GM23338 (cell line): ENCODE data around the gene CSRP2. TPM values are rescaled to one million over a fixed set of nuclear protein-coding genes. Genes with fewer than 3 reads are reported as not detected.

Experiments
- ATAC-seq: fragments of 200-7000 bp; cut with Tn5 transposase; 3 replicates; pipeline ENCODE4 v1.9.1; 2020
- DNase-seq: peaks from one replicate; pipeline ENCODE4 v3.0.0-alpha.2; 2015; ENCODE audit warnings: low spot score
- H2AFZ ChIP-seq: fragments of 200-600 bp; sonication (generic); 2 replicates; pipeline ENCODE4 v1.8.0; 2016; ENCODE audit warnings: antibody characterized with exemption, mild to moderate bottlenecking, moderate library complexity
- H3F3A ChIP-seq: fragments of 200-600 bp; sonication (generic); replicated peaks from 2 replicates; pipeline ENCODE4 v1.8.0; 2017; ENCODE audit warnings: antibody characterized with exemption, mixed run types, low read depth
- H3K27ac ChIP-seq: fragments of 200-600 bp; sonication (generic); 2 replicates; pipeline ENCODE4 v1.6.1; 2016; ENCODE audit warnings: low read depth
- H3K27me3 ChIP-seq: fragments of 200-600 bp; sonication (generic); 2 replicates; pipeline ENCODE4 v1.8.0; 2016; ENCODE audit warnings: mild to moderate bottlenecking, mixed run types, moderate library complexity; ENCODE audit not compliant: insufficient read depth
- H3K36me3 ChIP-seq: fragments of 200-600 bp; sonication (generic); 2 replicates; pipeline ENCODE4 v1.8.0; 2016; ENCODE audit warnings: mild to moderate bottlenecking; ENCODE audit not compliant: insufficient read depth
- H3K4me1 ChIP-seq: fragments of 200-600 bp; sonication (generic); 2 replicates; pipeline ENCODE4 v1.8.0; 2016; ENCODE audit warnings: mild to moderate bottlenecking, moderate library complexity; ENCODE audit not compliant: insufficient read depth
- H3K4me2 ChIP-seq: fragments of 200-600 bp; sonication (generic); 2 replicates; pipeline ENCODE4 v1.7.1; 2017; ENCODE audit warnings: mixed run types
- H3K4me3 ChIP-seq: fragments of 200-600 bp; sonication (generic); 2 replicates; pipeline ENCODE4 v1.6.1; 2016; ENCODE audit warnings: mixed run types
- H3K79me2 ChIP-seq: fragments of 200-600 bp; sonication (generic); replicated peaks from 2 replicates; pipeline ENCODE4 v1.8.0; 2017; ENCODE audit warnings: mild to moderate bottlenecking; ENCODE audit not compliant: insufficient read depth
- H3K9me2 ChIP-seq: fragments of 200-600 bp; sonication (generic); 2 replicates; pipeline ENCODE4 v1.8.0; 2017; ENCODE audit not compliant: insufficient read depth
- H4K20me1 ChIP-seq: fragments of 200-600 bp; sonication (generic); replicated peaks from 2 replicates; pipeline ENCODE4 v1.8.0; 2017; ENCODE audit warnings: mild to moderate bottlenecking; ENCODE audit not compliant: insufficient read depth
- H3K27ac Mint-ChIP-seq: 2 replicates; pipeline ENCODE4 v1.8.0; 2020; ENCODE audit warnings: inconsistent platforms, mild to moderate bottlenecking, moderate library complexity, mixed read lengths
- H3K27me3 Mint-ChIP-seq: 3 replicates; pipeline ENCODE4 v1.8.0; 2022; ENCODE audit warnings: low read depth, mild to moderate bottlenecking, moderate library complexity, mixed read lengths, inconsistent platforms; ENCODE audit not compliant: insufficient read depth, poor library complexity
- H3K36me3 Mint-ChIP-seq: 3 replicates; pipeline ENCODE4 v1.8.0; 2021; ENCODE audit warnings: low read depth, mild to moderate bottlenecking, inconsistent platforms, moderate library complexity, mixed read lengths
- H3K4me1 Mint-ChIP-seq: 3 replicates; pipeline ENCODE4 v1.8.0; 2020; ENCODE audit warnings: mild to moderate bottlenecking, inconsistent platforms, mixed read lengths
- H3K4me3 Mint-ChIP-seq: 3 replicates; pipeline ENCODE4 v1.8.0; 2021; ENCODE audit warnings: moderate library complexity, mild to moderate bottlenecking, inconsistent platforms, mixed read lengths
- H3K9me3 Mint-ChIP-seq: 3 replicates; pipeline ENCODE4 v1.8.0; 2020; ENCODE audit warnings: moderate library complexity, mild to moderate bottlenecking, inconsistent platforms, mixed read lengths
- CREB1 ChIP-seq: fragments of 250-450 bp; sonication (Bioruptor Pico); IDR thresholded peaks from 2 replicates; pipeline ENCODE4 v1.5.0; 2020; ENCODE audit warnings: low read depth, mild to moderate bottlenecking, moderate library complexity
- polyA plus RNA-seq: library from polyadenylated mRNA; unstranded; fragments of >200 nt; fragmentation: Nextera tagmentation; extraction: Ambion mirVana; gene quantifications from 2 replicates; pipeline ENCODE4 v1.2.1, GENCODE V29; 2016
- total RNA-seq: library from RNA; depleted of rRNA; stranded (reverse); fragments of >200 nt; shearing (Covaris generic); gene quantifications from 2 replicates; pipeline ENCODE4 v1.2.3, GENCODE V29; 2014
- TF ChIP-seq, protein P1 (sequence below): fragments of 250-450 bp; sonication (Bioruptor Pico); IDR thresholded peaks from 2 replicates; pipeline ENCODE4 v1.5.0; 2020; ENCODE audit warnings: mild to moderate bottlenecking, moderate library complexity
- TF ChIP-seq, protein P2 (sequence below): IDR thresholded peaks from one replicate; pipeline ENCODE4 v1.6.1; 2018; ENCODE audit warnings: antibody characterized with exemption; ENCODE audit not compliant: unreplicated experiment
- TF ChIP-seq, protein P3 (sequence below): IDR thresholded peaks from 2 replicates; pipeline ENCODE4 v1.6.1; 2016; ENCODE audit warnings: antibody characterized with exemption
- TF ChIP-seq, protein P4 (sequence below), 2 experiments: fragments of 200-600 bp in 1 of 2; sonication (generic) in 1 of 2; conservative IDR thresholded peaks; 2 replicates each; pipeline versions ENCODE4 v1.5.1 to v1.6.1; 2016 to 2017; ENCODE audit warnings: antibody characterized with exemption in 2 of 2, low read depth in 2 of 2, mild to moderate bottlenecking in 2 of 2, moderate library complexity in 1 of 2

Gene CSRP2
- total and polyA plus RNA-seq, 2 experiments from 2014 or later: 166 to 315 TPM

DNA sequence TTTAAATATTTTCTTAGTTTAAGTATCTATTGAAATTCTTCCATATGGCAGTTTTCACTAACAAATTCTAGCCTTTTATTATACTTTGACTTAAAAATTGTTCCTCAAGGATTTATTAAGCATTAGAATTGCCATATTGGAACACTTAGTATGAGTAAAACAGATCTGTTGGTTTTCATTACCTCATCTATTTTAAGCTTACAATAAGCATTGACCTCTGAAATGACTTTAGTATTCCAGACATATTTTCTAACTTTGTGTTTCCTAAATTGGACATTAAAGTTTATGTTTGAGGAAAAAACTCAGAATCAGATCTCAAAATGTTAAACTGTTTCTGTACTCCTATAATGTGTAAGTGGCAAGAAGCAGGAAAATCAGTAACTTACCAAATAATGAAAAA, 48.4 kb downstream of the CSRP2 start:
- Histone ChIP-seq H3K36me3 (no peaks in the 10 kb centered on the region; the same call in 1 of the 2 replicates), H3F3A (no peaks in the 10 kb centered on the region), H3K27ac (no peak overlapping the region), H3K27me3 (no peaks in the 10 kb centered on the region), H3K79me2 (no peaks in the 10 kb centered on the region), H2AFZ (no peak overlapping the region), H3K4me3 (no peak overlapping the region), H3K4me2 (no peak overlapping the region), H3K9me2 (no peaks in the 10 kb centered on the region), H3K4me1 (no peaks in the 10 kb centered on the region), H4K20me1 (no peaks in the 10 kb centered on the region)
- no peaks in the 10 kb centered on the region for H3K9me3 Mint-ChIP-seq
- H3K36me3 Mint-ChIP-seq: peaks cover 30% of the 10 kb centered on the region; the same call in 2 of the 3 replicates
- H3K4me1 Mint-ChIP-seq: no peaks in the 10 kb centered on the region
- ATAC-seq (no peak), DNase-seq (no peak)
- H3K4me3 Mint-ChIP-seq: no peak overlapping the region
- TF ChIP-seq, protein P1, sequence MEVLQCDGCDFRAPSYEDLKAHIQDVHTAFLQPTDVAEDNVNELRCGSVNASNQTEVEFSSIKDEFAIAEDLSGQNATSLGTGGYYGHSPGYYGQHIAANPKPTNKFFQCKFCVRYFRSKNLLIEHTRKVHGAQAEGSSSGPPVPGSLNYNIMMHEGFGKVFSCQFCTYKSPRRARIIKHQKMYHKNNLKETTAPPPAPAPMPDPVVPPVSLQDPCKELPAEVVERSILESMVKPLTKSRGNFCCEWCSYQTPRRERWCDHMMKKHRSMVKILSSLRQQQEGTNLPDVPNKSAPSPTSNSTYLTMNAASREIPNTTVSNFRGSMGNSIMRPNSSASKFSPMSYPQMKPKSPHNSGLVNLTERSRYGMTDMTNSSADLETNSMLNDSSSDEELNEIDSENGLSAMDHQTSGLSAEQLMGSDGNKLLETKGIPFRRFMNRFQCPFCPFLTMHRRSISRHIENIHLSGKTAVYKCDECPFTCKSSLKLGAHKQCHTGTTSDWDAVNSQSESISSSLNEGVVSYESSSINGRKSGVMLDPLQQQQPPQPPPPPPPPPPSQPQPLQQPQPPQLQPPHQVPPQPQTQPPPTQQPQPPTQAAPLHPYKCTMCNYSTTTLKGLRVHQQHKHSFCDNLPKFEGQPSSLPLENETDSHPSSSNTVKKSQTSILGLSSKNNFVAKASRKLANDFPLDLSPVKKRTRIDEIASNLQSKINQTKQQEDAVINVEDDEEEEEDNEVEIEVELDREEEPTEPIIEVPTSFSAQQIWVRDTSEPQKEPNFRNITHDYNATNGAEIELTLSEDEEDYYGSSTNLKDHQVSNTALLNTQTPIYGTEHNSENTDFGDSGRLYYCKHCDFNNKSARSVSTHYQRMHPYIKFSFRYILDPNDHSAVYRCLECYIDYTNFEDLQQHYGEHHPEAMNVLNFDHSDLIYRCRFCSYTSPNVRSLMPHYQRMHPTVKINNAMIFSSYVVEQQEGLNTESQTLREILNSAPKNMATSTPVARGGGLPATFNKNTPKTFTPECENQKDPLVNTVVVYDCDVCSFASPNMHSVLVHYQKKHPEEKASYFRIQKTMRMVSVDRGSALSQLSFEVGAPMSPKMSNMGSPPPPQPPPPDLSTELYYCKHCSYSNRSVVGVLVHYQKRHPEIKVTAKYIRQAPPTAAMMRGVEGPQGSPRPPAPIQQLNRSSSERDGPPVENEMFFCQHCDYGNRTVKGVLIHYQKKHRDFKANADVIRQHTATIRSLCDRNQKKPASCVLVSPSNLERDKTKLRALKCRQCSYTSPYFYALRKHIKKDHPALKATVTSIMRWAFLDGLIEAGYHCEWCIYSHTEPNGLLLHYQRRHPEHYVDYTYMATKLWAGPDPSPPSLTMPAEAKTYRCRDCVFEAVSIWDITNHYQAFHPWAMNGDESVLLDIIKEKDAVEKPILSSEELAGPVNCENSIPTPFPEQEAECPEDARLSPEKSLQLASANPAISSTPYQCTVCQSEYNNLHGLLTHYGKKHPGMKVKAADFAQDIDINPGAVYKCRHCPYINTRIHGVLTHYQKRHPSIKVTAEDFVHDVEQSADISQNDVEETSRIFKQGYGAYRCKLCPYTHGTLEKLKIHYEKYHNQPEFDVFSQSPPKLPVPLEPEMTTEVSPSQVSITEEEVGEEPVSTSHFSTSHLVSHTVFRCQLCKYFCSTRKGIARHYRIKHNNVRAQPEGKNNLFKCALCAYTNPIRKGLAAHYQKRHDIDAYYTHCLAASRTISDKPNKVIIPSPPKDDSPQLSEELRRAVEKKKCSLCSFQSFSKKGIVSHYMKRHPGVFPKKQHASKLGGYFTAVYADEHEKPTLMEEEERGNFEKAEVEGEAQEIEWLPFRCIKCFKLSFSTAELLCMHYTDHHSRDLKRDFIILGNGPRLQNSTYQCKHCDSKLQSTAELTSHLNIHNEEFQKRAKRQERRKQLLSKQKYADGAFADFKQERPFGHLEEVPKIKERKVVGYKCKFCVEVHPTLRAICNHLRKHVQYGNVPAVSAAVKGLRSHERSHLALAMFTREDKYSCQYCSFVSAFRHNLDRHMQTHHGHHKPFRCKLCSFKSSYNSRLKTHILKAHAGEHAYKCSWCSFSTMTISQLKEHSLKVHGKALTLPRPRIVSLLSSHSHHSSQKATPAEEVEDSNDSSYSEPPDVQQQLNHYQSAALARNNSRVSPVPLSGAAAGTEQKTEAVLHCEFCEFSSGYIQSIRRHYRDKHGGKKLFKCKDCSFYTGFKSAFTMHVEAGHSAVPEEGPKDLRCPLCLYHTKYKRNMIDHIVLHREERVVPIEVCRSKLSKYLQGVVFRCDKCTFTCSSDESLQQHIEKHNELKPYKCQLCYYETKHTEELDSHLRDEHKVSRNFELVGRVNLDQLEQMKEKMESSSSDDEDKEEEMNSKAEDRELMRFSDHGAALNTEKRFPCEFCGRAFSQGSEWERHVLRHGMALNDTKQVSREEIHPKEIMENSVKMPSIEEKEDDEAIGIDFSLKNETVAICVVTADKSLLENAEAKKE (CRISPR knock-in tag): no peak
- no peak for TF ChIP-seq CREB1 (CRISPR knock-in tag)
- TF ChIP-seq, protein P2, sequence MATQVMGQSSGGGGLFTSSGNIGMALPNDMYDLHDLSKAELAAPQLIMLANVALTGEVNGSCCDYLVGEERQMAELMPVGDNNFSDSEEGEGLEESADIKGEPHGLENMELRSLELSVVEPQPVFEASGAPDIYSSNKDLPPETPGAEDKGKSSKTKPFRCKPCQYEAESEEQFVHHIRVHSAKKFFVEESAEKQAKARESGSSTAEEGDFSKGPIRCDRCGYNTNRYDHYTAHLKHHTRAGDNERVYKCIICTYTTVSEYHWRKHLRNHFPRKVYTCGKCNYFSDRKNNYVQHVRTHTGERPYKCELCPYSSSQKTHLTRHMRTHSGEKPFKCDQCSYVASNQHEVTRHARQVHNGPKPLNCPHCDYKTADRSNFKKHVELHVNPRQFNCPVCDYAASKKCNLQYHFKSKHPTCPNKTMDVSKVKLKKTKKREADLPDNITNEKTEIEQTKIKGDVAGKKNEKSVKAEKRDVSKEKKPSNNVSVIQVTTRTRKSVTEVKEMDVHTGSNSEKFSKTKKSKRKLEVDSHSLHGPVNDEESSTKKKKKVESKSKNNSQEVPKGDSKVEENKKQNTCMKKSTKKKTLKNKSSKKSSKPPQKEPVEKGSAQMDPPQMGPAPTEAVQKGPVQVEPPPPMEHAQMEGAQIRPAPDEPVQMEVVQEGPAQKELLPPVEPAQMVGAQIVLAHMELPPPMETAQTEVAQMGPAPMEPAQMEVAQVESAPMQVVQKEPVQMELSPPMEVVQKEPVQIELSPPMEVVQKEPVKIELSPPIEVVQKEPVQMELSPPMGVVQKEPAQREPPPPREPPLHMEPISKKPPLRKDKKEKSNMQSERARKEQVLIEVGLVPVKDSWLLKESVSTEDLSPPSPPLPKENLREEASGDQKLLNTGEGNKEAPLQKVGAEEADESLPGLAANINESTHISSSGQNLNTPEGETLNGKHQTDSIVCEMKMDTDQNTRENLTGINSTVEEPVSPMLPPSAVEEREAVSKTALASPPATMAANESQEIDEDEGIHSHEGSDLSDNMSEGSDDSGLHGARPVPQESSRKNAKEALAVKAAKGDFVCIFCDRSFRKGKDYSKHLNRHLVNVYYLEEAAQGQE: no peak
- TF ChIP-seq, protein P3, sequence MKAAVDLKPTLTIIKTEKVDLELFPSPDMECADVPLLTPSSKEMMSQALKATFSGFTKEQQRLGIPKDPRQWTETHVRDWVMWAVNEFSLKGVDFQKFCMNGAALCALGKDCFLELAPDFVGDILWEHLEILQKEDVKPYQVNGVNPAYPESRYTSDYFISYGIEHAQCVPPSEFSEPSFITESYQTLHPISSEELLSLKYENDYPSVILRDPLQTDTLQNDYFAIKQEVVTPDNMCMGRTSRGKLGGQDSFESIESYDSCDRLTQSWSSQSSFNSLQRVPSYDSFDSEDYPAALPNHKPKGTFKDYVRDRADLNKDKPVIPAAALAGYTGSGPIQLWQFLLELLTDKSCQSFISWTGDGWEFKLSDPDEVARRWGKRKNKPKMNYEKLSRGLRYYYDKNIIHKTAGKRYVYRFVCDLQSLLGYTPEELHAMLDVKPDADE: no peak
- TF ChIP-seq, protein P4, sequence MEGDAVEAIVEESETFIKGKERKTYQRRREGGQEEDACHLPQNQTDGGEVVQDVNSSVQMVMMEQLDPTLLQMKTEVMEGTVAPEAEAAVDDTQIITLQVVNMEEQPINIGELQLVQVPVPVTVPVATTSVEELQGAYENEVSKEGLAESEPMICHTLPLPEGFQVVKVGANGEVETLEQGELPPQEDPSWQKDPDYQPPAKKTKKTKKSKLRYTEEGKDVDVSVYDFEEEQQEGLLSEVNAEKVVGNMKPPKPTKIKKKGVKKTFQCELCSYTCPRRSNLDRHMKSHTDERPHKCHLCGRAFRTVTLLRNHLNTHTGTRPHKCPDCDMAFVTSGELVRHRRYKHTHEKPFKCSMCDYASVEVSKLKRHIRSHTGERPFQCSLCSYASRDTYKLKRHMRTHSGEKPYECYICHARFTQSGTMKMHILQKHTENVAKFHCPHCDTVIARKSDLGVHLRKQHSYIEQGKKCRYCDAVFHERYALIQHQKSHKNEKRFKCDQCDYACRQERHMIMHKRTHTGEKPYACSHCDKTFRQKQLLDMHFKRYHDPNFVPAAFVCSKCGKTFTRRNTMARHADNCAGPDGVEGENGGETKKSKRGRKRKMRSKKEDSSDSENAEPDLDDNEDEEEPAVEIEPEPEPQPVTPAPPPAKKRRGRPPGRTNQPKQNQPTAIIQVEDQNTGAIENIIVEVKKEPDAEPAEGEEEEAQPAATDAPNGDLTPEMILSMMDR (conservative IDR thresholded peaks at IDR 0.05; ENCODE audit: low read depth in 2 of 2): no peak
- H3K27me3 Mint-ChIP-seq: no peaks in the 10 kb centered on the region
- H3K27ac Mint-ChIP-seq: no peak overlapping the region
